ENCODE measurements around the gene BBS9. TPM values are rescaled to one million over a fixed set of nuclear protein-coding genes. Genes with fewer than 3 reads are reported as not detected.

The BBS9 gene
- total RNA-seq, 4 donors from 2014 or later, result 17.8 to 27.5 (median 24.7) TPM

- TF ChIP-seq CTCF (IDR thresholded peaks at IDR 0.05; ENCODE audit: low read depth), result no peak
These were observed 429.4 kb downstream of the BBS9 start for GRCh38 chr7:33558549-33559323.

GRCh38 chr7:33559324-33559710 lies 430.0 kb downstream of the BBS9 start:
- no peak for TF ChIP-seq CTCF (IDR thresholded peaks at IDR 0.05; ENCODE audit: low read depth)

- TF ChIP-seq CTCF (IDR thresholded peaks at IDR 0.05; ENCODE audit: low read depth), result no peak
These were observed 433.6 kb downstream of the BBS9 start for GRCh38 chr7:33562996-33563395.

GRCh38 chr7:33563651-33564050 lies 434.3 kb downstream of the BBS9 start:
- TF ChIP-seq CTCF (IDR thresholded peaks at IDR 0.05; ENCODE audit: low read depth), result no peak

GRCh38 chr7:33578166-33578565 lies 448.8 kb downstream of the BBS9 start:
- no peak for TF ChIP-seq CTCF (IDR thresholded peaks at IDR 0.05; ENCODE audit: low read depth)

GRCh38 chr7:33578881-33579672 lies 449.7 kb downstream of the BBS9 start:
- TF ChIP-seq CTCF (IDR thresholded peaks at IDR 0.05; ENCODE audit: low read depth), result no peak

- no peak for TF ChIP-seq CTCF (IDR thresholded peaks at IDR 0.05; ENCODE audit: low read depth)
These were observed 450.3 kb downstream of the BBS9 start for GRCh38 chr7:33579673-33579960.

Data from subcutaneous adipose tissue (tissue), 4 donors.